H1 (cell line): Measurements from ENCODE around the gene BAIAP2L2. TPM values are rescaled to one million over a fixed set of nuclear protein-coding genes. Genes with fewer than 3 reads are reported as not detected.
A peak's percentile ranks its signal among the peaks of the same experiment; 100 is the strongest.

ENCODE experiments used
- CTCF ChIA-PET: fragments of 300-600 bp; sonication (Branson Sonifier 250); formaldehyde crosslinking; loops from one replicate; lab custom pipeline; 2021; ENCODE audit not compliant: partially characterized antibody; lab: Charles Lee
- POLR2A ChIA-PET: fragments of 300-600 bp; sonication (Branson Sonifier 250); formaldehyde crosslinking; loops from one replicate; lab custom pipeline; 2021; ENCODE audit warnings: inconsistent platforms; ENCODE audit not compliant: partially characterized antibody; lab: Charles Lee
- DNase-seq, 2 experiments: peaks; one replicate each; pipeline versions ENCODE4 v3.0.0 to v3.0.0-alpha.2; 2010 to 2022; ENCODE audit warnings: low spot score in 2 of 2, low read depth in 1 of 2, mixed read lengths in 1 of 2
- FAIRE-seq: peaks from 2 replicates; lab custom pipeline; 2011; peaks lifted over from hg19 to GRCh38; lab: Jason Lieb, UNC
- H2AFZ ChIP-seq: 2 replicates; pipeline ENCODE4 v1.8.1; 2012; ENCODE audit warnings: low read length, inconsistent platforms
- H2AK5ac ChIP-seq: 2 replicates; pipeline ENCODE4 v1.6.1; 2013; ENCODE audit warnings: low read depth, low read length
- H2BK120ac ChIP-seq: replicated peaks from 2 replicates; pipeline ENCODE3; 2013; ENCODE audit warnings: low read depth, low read length, inconsistent platforms
- H2BK12ac ChIP-seq: 2 replicates; pipeline ENCODE4 v1.6.1; 2013; ENCODE audit warnings: low read depth, low read length
- H2BK15ac ChIP-seq: 2 replicates; pipeline ENCODE4 v1.6.1; 2013; ENCODE audit warnings: low read length
- H2BK20ac ChIP-seq: 2 replicates; pipeline ENCODE4 v1.6.1; 2013; ENCODE audit warnings: low read length
- H2BK5ac ChIP-seq: 2 replicates; pipeline ENCODE4 v1.6.1; 2013; ENCODE audit warnings: low read depth, low read length
- H3K14ac ChIP-seq: 2 replicates; pipeline ENCODE4 v1.6.1; 2013; ENCODE audit warnings: inconsistent platforms; ENCODE audit not compliant: insufficient read length
- H3K18ac ChIP-seq: 2 replicates; pipeline ENCODE4 v1.6.1; 2013; ENCODE audit warnings: low read length; ENCODE audit errors: extremely low read depth
- H3K23ac ChIP-seq: 2 replicates; pipeline ENCODE4 v1.6.1; 2013; ENCODE audit warnings: inconsistent platforms; ENCODE audit not compliant: insufficient read length
- H3K23me2 ChIP-seq: 2 replicates; pipeline ENCODE4 v1.6.1; 2013; ENCODE audit warnings: low read depth, low read length
- H3K27ac ChIP-seq: 2 replicates; pipeline ENCODE4 v1.6.1; 2011; ENCODE audit warnings: low read depth, low read length, inconsistent platforms
- H3K27me3 ChIP-seq, 4 experiments: replicated peaks in 1 of 4; 1 replicate in 1 of 4; 2 replicates in 3 of 4; pipeline versions ENCODE4 v1.6.1 to v1.8.1; 2011 to 2013; ENCODE audit warnings: low read length in 3 of 4, mild to moderate bottlenecking in 3 of 4, inconsistent platforms in 2 of 4, mixed read lengths in 2 of 4, moderate library complexity in 1 of 4; ENCODE audit not compliant: control insufficient read depth in 3 of 4, insufficient read depth in 3 of 4; ENCODE audit errors: extremely low read depth in 1 of 4
- H3K36me3 ChIP-seq, 4 experiments: 2 replicates each; pipeline versions ENCODE4 v1.6.1 to v1.8.1; 2011 to 2013; ENCODE audit warnings: mild to moderate bottlenecking in 4 of 4, low read length in 3 of 4, moderate library complexity in 2 of 4, control low read depth in 1 of 4, inconsistent platforms in 1 of 4; ENCODE audit not compliant: insufficient read depth in 4 of 4, control insufficient read depth in 2 of 4
- H3K4ac ChIP-seq: replicated peaks from 2 replicates; pipeline ENCODE3; 2013; ENCODE audit warnings: low read length, low read depth, mixed read lengths, inconsistent platforms; ENCODE audit not compliant: insufficient read length
- H3K4me1 ChIP-seq, 4 experiments: replicated peaks in 1 of 4; 1 replicate in 1 of 4; 2 replicates in 3 of 4; pipeline versions ENCODE4 v1.6.1 to v1.8.1; 2011 to 2013; ENCODE audit warnings: low read length in 3 of 4, inconsistent platforms in 2 of 4, mixed read lengths in 1 of 4; ENCODE audit not compliant: insufficient read depth in 4 of 4, control insufficient read depth in 3 of 4
- H3K4me2 ChIP-seq, 2 experiments: 2 replicates each; pipeline versions ENCODE4 v1.6.1 to v1.8.1; 2011 to 2013; ENCODE audit warnings: low read depth in 2 of 2, low read length in 2 of 2, control low read depth in 1 of 2, inconsistent platforms in 1 of 2, mild to moderate bottlenecking in 1 of 2; ENCODE audit not compliant: insufficient read depth in 1 of 2
- H3K4me3 ChIP-seq, 4 experiments: fragments of 200-600, 300-600 bp in 1 of 4; sonication (generic), shearing (Covaris generic), sonication (Bioruptor Twin) in 1 of 4; 2 replicates each; pipeline versions ENCODE4 v1.5.1 to v1.8.1; 2011 to 2016; ENCODE audit warnings: low read length in 4 of 4, low read depth in 3 of 4, control low read depth in 2 of 4, inconsistent platforms in 2 of 4, mild to moderate bottlenecking in 2 of 4, mixed read lengths in 1 of 4, moderate library complexity in 1 of 4; ENCODE audit not compliant: insufficient read depth in 2 of 4; ENCODE audit errors: extremely low read depth in 1 of 4
- H3K56ac ChIP-seq: replicated peaks from 2 replicates; pipeline ENCODE3; 2013; ENCODE audit warnings: low read depth, mild to moderate bottlenecking, mixed read lengths, low read length, inconsistent platforms; ENCODE audit not compliant: insufficient read length
- H3K79me1 ChIP-seq: 2 replicates; pipeline ENCODE4 v1.6.1; 2013; ENCODE audit warnings: low read depth, low read length, control low read depth
- H3K79me2 ChIP-seq, 2 experiments: 2 replicates each; pipeline versions ENCODE4 v1.6.1 to v1.8.1; 2012 to 2013; ENCODE audit warnings: low read length in 2 of 2, mild to moderate bottlenecking in 2 of 2, inconsistent platforms in 1 of 2; ENCODE audit not compliant: insufficient read depth in 2 of 2, control insufficient read depth in 1 of 2
- H3K9ac ChIP-seq, 4 experiments: replicated peaks in 1 of 4; 1 replicate in 1 of 4; 2 replicates in 3 of 4; pipeline versions ENCODE4 v1.6.1 to v1.8.1; 2011 to 2013; ENCODE audit warnings: low read depth in 3 of 4, low read length in 3 of 4, control low read depth in 2 of 4, mild to moderate bottlenecking in 2 of 4, moderate library complexity in 2 of 4, inconsistent platforms in 1 of 4; ENCODE audit errors: extremely low read depth in 1 of 4
- H3K9me3 ChIP-seq, 2 experiments: 2 replicates each; pipeline versions ENCODE4 v1.6.1 to v1.8.1; 2012 to 2013; ENCODE audit warnings: mild to moderate bottlenecking in 2 of 2, moderate library complexity in 2 of 2, control low read depth in 1 of 2, inconsistent platforms in 1 of 2, low read depth in 1 of 2, low read length in 1 of 2, mixed read lengths in 1 of 2; ENCODE audit not compliant: insufficient read depth in 2 of 2
- H4K20me1 ChIP-seq, 2 experiments: replicated peaks in 1 of 2; 2 replicates each; pipeline versions ENCODE3 to v1.8.1; 2011 to 2013; ENCODE audit warnings: inconsistent platforms in 2 of 2, low read length in 2 of 2, mild to moderate bottlenecking in 1 of 2; ENCODE audit not compliant: insufficient read depth in 2 of 2, control insufficient read depth in 1 of 2
- H4K5ac ChIP-seq: 2 replicates; pipeline ENCODE4 v1.6.1; 2013; ENCODE audit warnings: low read length, low read depth, mixed read lengths, inconsistent platforms; ENCODE audit not compliant: insufficient read length
- H4K8ac ChIP-seq: 2 replicates; pipeline ENCODE4 v1.8.0; 2013; ENCODE audit warnings: mild to moderate bottlenecking, moderate library complexity, low read length, inconsistent platforms; ENCODE audit not compliant: insufficient read depth; ENCODE audit errors: extremely low read depth
- H4K91ac ChIP-seq: replicated peaks from 2 replicates; pipeline ENCODE3; 2013; ENCODE audit warnings: low read length, mixed read lengths, inconsistent platforms; ENCODE audit not compliant: insufficient read length
- BACH1 ChIP-seq: IDR thresholded peaks from 2 replicates; pipeline ENCODE4 v1.6.1; 2012; ENCODE audit warnings: low read length, improper control_type of control experiment
- JUND ChIP-seq: IDR thresholded peaks from 2 replicates; pipeline ENCODE4 v1.6.1; 2011; ENCODE audit warnings: mild to moderate bottlenecking, improper control_type of control experiment, low read length
- WGBS, 2 experiments: shearing (Covaris generic) in 1 of 2; methylation state at CpG; one replicate each; pipeline versions ENCODE4 v1.1.6 to v1.1.7; 2013 to 2015; ENCODE audit warnings: low lambda C conversion rate in 2 of 2, mixed read lengths in 2 of 2, inconsistent platforms in 1 of 2, low coverage in 1 of 2, missing lambda C conversion rate in 1 of 2; ENCODE audit not compliant: insufficient replicate concordance in 2 of 2, insufficient coverage in 1 of 2, insufficient read length in 1 of 2; ENCODE audit errors: extremely low coverage in 1 of 2, missing lambda C conversion rate in 1 of 2; 5-methylcytosine and 5-hydroxymethylcytosine counted together
- polyA plus RNA-seq, 7 experiments: library from polyadenylated mRNA; depleted of rRNA in 3 of 7; stranded (reverse) in 5 of 7; unstranded in 2 of 7; fragments of >200 nt in 5 of 7; fragments of 200-250 nt in 2 of 7; gene quantifications; 1 replicate in 5 of 7; 2 replicates in 1 of 7; 4 replicates in 1 of 7; pipeline versions ENCODE4 v1.2.1 to v1.2.3, GENCODE V29; 2011 to 2013; ENCODE audit warnings: missing spikeins in 2 of 7, mixed read lengths in 2 of 7
- total RNA-seq: library from RNA; stranded (reverse); fragmentation: NEBNext Ultra II Directional; extraction: Animal tissue kit (Norgen Biotek cat#: 25700); gene quantifications from 2 replicates; pipeline ENCODE4 v1.2.1, GENCODE V29; 2021

The BAIAP2L2 gene
- total and polyA plus RNA-seq, 2 of the 8 experiments (the other 6 are each of a cell fraction or from before 2014, with no cell fraction given): 5.4 to 10.0 TPM

DNA sequence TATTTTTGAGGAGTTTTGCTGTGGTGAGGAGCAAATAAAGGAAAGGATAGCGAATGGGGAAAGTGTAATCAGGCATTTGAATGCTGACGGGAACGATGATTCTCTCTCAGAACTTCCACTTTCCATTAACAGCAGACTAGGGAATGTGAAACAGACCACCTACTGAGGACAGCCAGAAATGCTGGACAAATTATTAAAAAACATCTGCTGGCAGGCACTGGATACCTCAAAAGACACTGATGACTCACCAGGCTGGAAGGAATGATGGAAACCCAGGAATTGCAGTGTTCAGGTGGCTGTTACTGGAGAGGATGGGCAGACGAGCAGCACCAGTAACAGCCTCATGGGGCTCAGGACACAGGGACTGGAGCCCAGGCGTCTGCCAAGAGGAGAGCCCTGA is 37.8 kb upstream of the BAIAP2L2 start:
- no peak overlapping the region for H3K4ac ChIP-seq
- H3K27me3 ChIP-seq: no peaks in the 10 kb centered on the region
- peaks cover 0 to 1% of the 10 kb centered on the region in 2 experiments for H4K20me1 ChIP-seq
- H3K18ac ChIP-seq: no peak overlapping the region
- H3K79me2 ChIP-seq: no peaks in the 10 kb centered on the region
- H2BK15ac ChIP-seq: 0 out of 2 replicates have a peak overlapping the region, but pooled peaks have one; percentile 5
- TF ChIP-seq BACH1 (no peak), JUND (peak; percentile 50; the same call in 1 of the 2 replicates)
- DNase-seq: no peak
- no peaks in the 10 kb centered on the region for H3K36me3 ChIP-seq
- FAIRE-seq: no peak
- H2BK120ac ChIP-seq: no peak overlapping the region
- no peak overlapping the region for H3K4me2 ChIP-seq
- no peak overlapping the region for H3K56ac ChIP-seq
- no peaks in the 10 kb centered on the region for H3K9me3 ChIP-seq
- H4K5ac ChIP-seq: no peak overlapping the region
- no peaks in the 10 kb centered on the region for H3K79me1 ChIP-seq
- H4K8ac ChIP-seq: no peak overlapping the region
- no peak overlapping the region for H4K91ac ChIP-seq
- H3K27ac ChIP-seq: no peak overlapping the region
- no peak overlapping the region for H3K23ac ChIP-seq
- no peak overlapping the region for H2BK5ac ChIP-seq
- 82% methylated on average over 5 of the region's 5 CpGs; no CpG with 5 or more reads in 1 of the 2 experiments for WGBS, 2 experiments
- CTCF ChIA-PET: no interaction called here
- H2AFZ ChIP-seq: no peak overlapping the region
- POLR2A ChIA-PET: no interaction called here
- no peak overlapping the region for H2AK5ac ChIP-seq
- no peak overlapping the region for H3K14ac ChIP-seq
- H2BK12ac ChIP-seq: no peak overlapping the region
- no peak overlapping the region for H2BK20ac ChIP-seq
- H3K4me1 ChIP-seq: peaks cover 0 to 3% (median 0%) of the 10 kb centered on the region in 4 experiments; a peak in 3 of 7 replicates
- H3K4me3 ChIP-seq: no peak overlapping the region
- H3K9ac ChIP-seq: no peak overlapping the region
- no peaks in the 10 kb centered on the region; the same call in 1 of the 2 replicates for H3K23me2 ChIP-seq
